ENCODE results near the gene CCDC7. TPM values are rescaled to one million over a fixed set of nuclear protein-coding genes. Genes with fewer than 3 reads are reported as not detected.

The CCDC7 gene
- polyA plus RNA-seq, 6 donors from 2014 or later, result 3.8 to 14.4 (median 5.8) TPM; not detected in 1

DNA sequence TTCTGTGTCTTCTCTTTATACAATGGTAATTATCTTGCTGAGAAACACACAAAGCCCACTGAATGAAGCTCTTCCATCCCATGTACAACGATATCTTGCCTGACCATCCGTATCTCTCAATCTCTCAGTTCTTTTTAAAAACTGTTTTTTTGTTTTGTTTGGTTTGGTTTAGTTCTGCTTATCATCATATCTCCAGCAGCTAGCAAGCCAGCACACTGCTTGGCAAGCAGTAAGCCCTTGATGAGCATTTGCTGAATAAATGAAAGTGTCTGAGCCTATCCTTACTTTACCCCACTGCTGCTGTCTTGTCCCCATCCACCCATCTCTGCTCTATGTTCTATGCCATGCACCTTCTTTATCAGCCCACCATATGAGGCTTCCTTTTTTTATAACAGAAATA is 477.9 kb downstream of the CCDC7 start:
- ATAC-seq (ENCODE audit: low read depth in 2 of 2) (no peak), DNase-seq (no peak)
- Mint-ChIP-seq H3K27me3 (no peaks in the 10 kb centered on the region), H3K4me1 (peaks cover 0 to 4% (median 0%) of the 10 kb centered on the region in 3 donors), H3K27ac (peak overlapping the region in 3 of 6 donors; percentile 3 to 84 (median 82)), H3K4me3 (peak overlapping the region in 1 of 8 donors; percentile 66), H3K9me3 (no peaks in the 10 kb centered on the region), H3K36me3 (peaks cover 33 to 48% of the 10 kb centered on the region in 2 donors)

Other genes with a start within 250 kb of the CCDC7 start
- 100 to 1,000 TPM in 3 of 6 donors, 10 to 100 TPM in 3; 74.8 to 137 (median 104) TPM for gene EPC1, start 99.0 kb upstream of the CCDC7 start, polyA plus RNA-seq (ENCODE audit: low read depth in 6 of 6)

Data from naive B cell (primary cell).